ENCODE measurements around the gene PPDPF. TPM values are rescaled to one million over a fixed set of nuclear protein-coding genes. Genes with fewer than 3 reads are reported as not detected.

The PPDPF gene
- polyA plus RNA-seq, 1 donor from 2014 or later = 95.1 TPM

- H3K27me3 ChIP-seq (ENCODE audit: insufficient read depth, low read depth, low read length) = no peaks in the 10 kb centered on the region
- H3K4me3 ChIP-seq (ENCODE audit: low read length) = peak overlapping the region; percentile 94
- H3K36me3 ChIP-seq (ENCODE audit: insufficient read depth, low read length) = no peaks in the 10 kb centered on the region
- H2AFZ ChIP-seq (ENCODE audit: low read depth, low read length) = no peak overlapping the region
- TF ChIP-seq TAF1 (IDR thresholded peaks at IDR 0.05; ENCODE audit: low read depth) (no peak), REST (IDR thresholded peaks at IDR 0.05; ENCODE audit: borderline replicate concordance) (no peak), MXI1 (conservative IDR thresholded peaks at IDR 0.05; ENCODE audit: poor library complexity, severe bottlenecking) (no peak), EP300 (conservative IDR thresholded peaks at IDR 0.05; ENCODE audit: poor library complexity, severe bottlenecking) (no peak), EZH2 (IDR thresholded peaks at IDR 0.05; ENCODE audit: borderline replicate concordance, insufficient read depth, low read length, poor library complexity, severe bottlenecking) (no peak), SMC3 (conservative IDR thresholded peaks at IDR 0.05; ENCODE audit: poor library complexity) (no peak), POLR2AphosphoS5 (IDR thresholded peaks at IDR 0.05) (no peak), RAD21 (conservative IDR thresholded peaks at IDR 0.05) (no peak)
- TF ChIP-seq, protein P1, sequence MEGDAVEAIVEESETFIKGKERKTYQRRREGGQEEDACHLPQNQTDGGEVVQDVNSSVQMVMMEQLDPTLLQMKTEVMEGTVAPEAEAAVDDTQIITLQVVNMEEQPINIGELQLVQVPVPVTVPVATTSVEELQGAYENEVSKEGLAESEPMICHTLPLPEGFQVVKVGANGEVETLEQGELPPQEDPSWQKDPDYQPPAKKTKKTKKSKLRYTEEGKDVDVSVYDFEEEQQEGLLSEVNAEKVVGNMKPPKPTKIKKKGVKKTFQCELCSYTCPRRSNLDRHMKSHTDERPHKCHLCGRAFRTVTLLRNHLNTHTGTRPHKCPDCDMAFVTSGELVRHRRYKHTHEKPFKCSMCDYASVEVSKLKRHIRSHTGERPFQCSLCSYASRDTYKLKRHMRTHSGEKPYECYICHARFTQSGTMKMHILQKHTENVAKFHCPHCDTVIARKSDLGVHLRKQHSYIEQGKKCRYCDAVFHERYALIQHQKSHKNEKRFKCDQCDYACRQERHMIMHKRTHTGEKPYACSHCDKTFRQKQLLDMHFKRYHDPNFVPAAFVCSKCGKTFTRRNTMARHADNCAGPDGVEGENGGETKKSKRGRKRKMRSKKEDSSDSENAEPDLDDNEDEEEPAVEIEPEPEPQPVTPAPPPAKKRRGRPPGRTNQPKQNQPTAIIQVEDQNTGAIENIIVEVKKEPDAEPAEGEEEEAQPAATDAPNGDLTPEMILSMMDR (IDR thresholded peaks at IDR 0.05; ENCODE audit: poor library complexity, severe bottlenecking) = no peak
- H3K4me2 ChIP-seq (ENCODE audit: low read length) = peak overlapping the region; percentile 78
- peaks cover 9% of the 10 kb centered on the region for H4K20me1 ChIP-seq (ENCODE audit: insufficient read depth)
- H3K79me2 ChIP-seq (replicated peaks; ENCODE audit: insufficient read depth, low read length) = peaks cover 17% of the 10 kb centered on the region
- H3K27ac ChIP-seq (ENCODE audit: low read length) = peak overlapping the region; percentile 84
- peak overlapping the region; percentile 95 for H3K9ac ChIP-seq (ENCODE audit: low read length)
- no peaks in the 10 kb centered on the region for H3K9me2 ChIP-seq (ENCODE audit: insufficient read depth, low read length)
- no peaks in the 10 kb centered on the region for H3F3A ChIP-seq (ENCODE audit: insufficient read depth, low read length, poor library complexity, severe bottlenecking)
- no peaks in the 10 kb centered on the region for H3K9me3 ChIP-seq (ENCODE audit: low read length)
Measured at GRCh38 chr20:63521602-63522001, 1.0 kb downstream of the PPDPF start.

GRCh38 chr20:63522091-63522868, 1.7 kb downstream of the PPDPF start:
- Histone ChIP-seq H2AFZ (ENCODE audit: low read depth, low read length) (no peak overlapping the region), H3K36me3 (ENCODE audit: insufficient read depth, low read length) (no peaks in the 10 kb centered on the region), H4K20me1 (ENCODE audit: insufficient read depth) (peaks cover 9% of the 10 kb centered on the region), H3F3A (ENCODE audit: insufficient read depth, low read length, poor library complexity, severe bottlenecking) (no peaks in the 10 kb centered on the region), H3K27me3 (ENCODE audit: insufficient read depth, low read depth, low read length) (no peaks in the 10 kb centered on the region), H3K9ac (ENCODE audit: low read length) (peak overlapping the region; percentile 95), H3K9me3 (ENCODE audit: low read length) (no peaks in the 10 kb centered on the region), H3K27ac (ENCODE audit: low read length) (peak overlapping the region; percentile 20), H3K9me2 (ENCODE audit: insufficient read depth, low read length) (no peaks in the 10 kb centered on the region), H3K4me3 (ENCODE audit: low read length) (peak overlapping the region; percentile 94), H3K79me2 (replicated peaks; ENCODE audit: insufficient read depth, low read length) (peaks cover 17% of the 10 kb centered on the region), H3K4me2 (ENCODE audit: low read length) (peak overlapping the region; percentile 94)
- TF ChIP-seq REST (IDR thresholded peaks at IDR 0.05; ENCODE audit: borderline replicate concordance) (no peak), RAD21 (conservative IDR thresholded peaks at IDR 0.05) (no peak), TAF1 (IDR thresholded peaks at IDR 0.05; ENCODE audit: low read depth) (no peak), POLR2AphosphoS5 (IDR thresholded peaks at IDR 0.05) (no peak), EP300 (conservative IDR thresholded peaks at IDR 0.05; ENCODE audit: poor library complexity, severe bottlenecking) (no peak), MXI1 (conservative IDR thresholded peaks at IDR 0.05; ENCODE audit: poor library complexity, severe bottlenecking) (no peak), SMC3 (conservative IDR thresholded peaks at IDR 0.05; ENCODE audit: poor library complexity) (no peak), EZH2 (IDR thresholded peaks at IDR 0.05; ENCODE audit: borderline replicate concordance, insufficient read depth, low read length, poor library complexity, severe bottlenecking) (no peak)
- TF ChIP-seq, protein P1 (IDR thresholded peaks at IDR 0.05; ENCODE audit: poor library complexity, severe bottlenecking) = no peak
